Lung (tissue), 12 donors: ENCODE data around the gene WDR64. TPM values are rescaled to one million over a fixed set of nuclear protein-coding genes. Genes with fewer than 3 reads are reported as not detected.
"Not testable (repeated sequence)": the region's sequence is repeated elsewhere in the genome, so short reads cannot be mapped to it uniquely, and the experiment has no call there.

ENCODE experiments used
- ATAC-seq: fragments of 200-7000 bp; cut with Tn5 transposase; one replicate; pipeline ENCODE4 v1.9.1; 2020; ENCODE audit warnings: moderate number of reproducible peaks; ENCODE audit not compliant: insufficient read depth, low FRiP score
- DNase-seq, 3 donors: peaks; one replicate each; pipeline ENCODE4 v3.0.0-alpha.2; 2013 to 2017
- H3K27ac ChIP-seq, 2 donors: one replicate each; pipeline ENCODE4 v1.5.1; 2013; ENCODE audit warnings: mild to moderate bottlenecking in 2 of 2, moderate library complexity in 2 of 2, control low read depth in 1 of 2, inconsistent platforms in 1 of 2, low read depth in 1 of 2, low read length in 1 of 2
- H3K27me3 ChIP-seq, 3 donors: one replicate each; pipeline ENCODE4 v1.5.1; 2013; ENCODE audit warnings: low read length in 2 of 3; ENCODE audit not compliant: control insufficient read depth in 3 of 3, insufficient read depth in 3 of 3
- H3K36me3 ChIP-seq, 4 donors: one replicate each; pipeline ENCODE4 v1.5.1; 2013; ENCODE audit warnings: low read length in 4 of 4, mild to moderate bottlenecking in 1 of 4, moderate library complexity in 1 of 4; ENCODE audit not compliant: control insufficient read depth in 4 of 4, insufficient read depth in 4 of 4
- H3K4me1 ChIP-seq, 5 donors: one replicate each; pipeline ENCODE4 v1.5.1; 2013; ENCODE audit warnings: low read length in 5 of 5, mild to moderate bottlenecking in 2 of 5, moderate library complexity in 1 of 5; ENCODE audit not compliant: control insufficient read depth in 5 of 5, insufficient read depth in 5 of 5
- H3K4me3 ChIP-seq: one replicate; pipeline ENCODE4 v1.5.1; 2013; ENCODE audit warnings: mild to moderate bottlenecking, control low read depth, moderate library complexity
- H3K9ac ChIP-seq, 2 donors: one replicate each; pipeline ENCODE4 v1.5.1; 2013; ENCODE audit warnings: low read length in 2 of 2, control low read depth in 1 of 2; ENCODE audit not compliant: insufficient read depth in 1 of 2
- H3K9me3 ChIP-seq, 4 donors: one replicate each; pipeline ENCODE4 v1.5.1; 2013; ENCODE audit warnings: low read length in 3 of 4, mild to moderate bottlenecking in 1 of 4, moderate library complexity in 1 of 4; ENCODE audit not compliant: control insufficient read depth in 4 of 4, insufficient read depth in 3 of 4
- WGBS, 2 donors: extraction: QIAGEN DNeasy Blood & Tissue Kit; methylation state at CpG; one replicate each; pipeline ENCODE4 v1.1.7; 2013; 5-methylcytosine and 5-hydroxymethylcytosine counted together
- polyA plus RNA-seq, 2 donors: library from polyadenylated mRNA; stranded (reverse); fragments of 200-250 nt; gene quantifications; one replicate each; pipeline ENCODE4 v1.2.1, GENCODE V29; 2013
- total RNA-seq, 2 donors: library from RNA; depleted of rRNA in 1 of 2; stranded (reverse); fragments of >200 nt in 1 of 2; gene quantifications; one replicate each; pipeline ENCODE4 v1.2.1, GENCODE V29; 2014 to 2021
- TF ChIP-seq, protein P1 (sequence below): IDR thresholded peaks from 2 replicates; pipeline ENCODE4 v1.5.1; 2012; ENCODE audit warnings: mild to moderate bottlenecking; ENCODE audit errors: control extremely low read depth, extremely low read depth
- donor health status: control.
- donor health status: control.
- donor health status: Bipolar disorder and iron deficiency.
- donor health status: healthy.
- donor health status: DM: yes; HTN: yes; CAD: no.

The WDR64 gene
- total and polyA plus RNA-seq, 4 donors, result not detected

DNA sequence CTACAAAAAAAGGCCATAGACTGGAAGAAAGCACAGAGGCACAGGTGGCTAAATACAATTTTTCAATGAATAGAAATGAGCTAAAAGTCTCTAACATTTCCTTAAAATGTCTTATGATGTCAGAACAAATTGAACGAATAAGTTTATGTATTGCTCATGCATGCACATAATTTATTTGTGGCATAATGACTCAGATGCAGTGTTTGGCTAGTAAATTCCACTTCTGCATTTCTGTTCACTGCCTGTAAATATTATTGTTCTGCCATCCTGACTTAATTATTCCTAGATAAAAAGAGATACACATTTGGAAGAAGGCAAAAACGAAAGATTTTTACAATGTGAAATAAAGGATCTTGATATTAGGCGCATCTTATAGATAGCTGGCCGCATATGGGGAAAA lies 169.3 kb downstream of the WDR64 start:
- H3K9me3 ChIP-seq, result no peaks in the 10 kb centered on the region
- H3K4me1 ChIP-seq, result no peaks in the 10 kb centered on the region
- no peak overlapping the region for H3K9ac ChIP-seq
- TF ChIP-seq, protein P1, sequence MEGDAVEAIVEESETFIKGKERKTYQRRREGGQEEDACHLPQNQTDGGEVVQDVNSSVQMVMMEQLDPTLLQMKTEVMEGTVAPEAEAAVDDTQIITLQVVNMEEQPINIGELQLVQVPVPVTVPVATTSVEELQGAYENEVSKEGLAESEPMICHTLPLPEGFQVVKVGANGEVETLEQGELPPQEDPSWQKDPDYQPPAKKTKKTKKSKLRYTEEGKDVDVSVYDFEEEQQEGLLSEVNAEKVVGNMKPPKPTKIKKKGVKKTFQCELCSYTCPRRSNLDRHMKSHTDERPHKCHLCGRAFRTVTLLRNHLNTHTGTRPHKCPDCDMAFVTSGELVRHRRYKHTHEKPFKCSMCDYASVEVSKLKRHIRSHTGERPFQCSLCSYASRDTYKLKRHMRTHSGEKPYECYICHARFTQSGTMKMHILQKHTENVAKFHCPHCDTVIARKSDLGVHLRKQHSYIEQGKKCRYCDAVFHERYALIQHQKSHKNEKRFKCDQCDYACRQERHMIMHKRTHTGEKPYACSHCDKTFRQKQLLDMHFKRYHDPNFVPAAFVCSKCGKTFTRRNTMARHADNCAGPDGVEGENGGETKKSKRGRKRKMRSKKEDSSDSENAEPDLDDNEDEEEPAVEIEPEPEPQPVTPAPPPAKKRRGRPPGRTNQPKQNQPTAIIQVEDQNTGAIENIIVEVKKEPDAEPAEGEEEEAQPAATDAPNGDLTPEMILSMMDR, result no peak
- DNase-seq (no peak), ATAC-seq (no peak)
- WGBS, 2 donors, result 83 to 85% methylated on average over 4 of the region's 4 CpGs
- H3K4me3 ChIP-seq, result no peak overlapping the region
- no peaks in the 10 kb centered on the region for H3K27me3 ChIP-seq
- no peak overlapping the region for H3K27ac ChIP-seq
- H3K36me3 ChIP-seq, result no peaks in the 10 kb centered on the region

DNA sequence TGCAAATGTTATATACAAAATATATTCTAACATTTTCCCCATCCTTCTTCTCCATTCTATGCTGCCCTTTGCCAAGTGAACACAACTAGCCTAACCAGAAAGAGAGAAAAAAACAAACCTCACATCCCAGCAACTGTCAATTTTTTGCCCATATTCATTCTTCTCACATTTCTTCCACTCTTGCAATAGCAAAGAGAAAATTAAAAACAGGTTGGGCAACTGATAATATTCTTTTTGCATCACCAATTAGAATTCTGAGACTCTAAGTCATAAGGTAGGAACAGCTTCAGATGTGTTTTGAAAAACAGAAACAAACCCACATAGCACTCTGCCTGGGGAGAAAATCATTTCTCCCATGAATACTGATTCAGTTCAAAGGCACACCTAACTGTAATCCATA lies 170.8 kb downstream of the WDR64 start:
- TF ChIP-seq, protein P1, result no peak
- H3K4me3 ChIP-seq, result no peak overlapping the region
- no peak overlapping the region for H3K27ac ChIP-seq
- ATAC-seq (no peak), DNase-seq (no peak)
- no peaks in the 10 kb centered on the region for H3K9me3 ChIP-seq
- H3K36me3 ChIP-seq, result no peaks in the 10 kb centered on the region
- no peaks in the 10 kb centered on the region for H3K4me1 ChIP-seq
- no peak overlapping the region for H3K9ac ChIP-seq
- no peaks in the 10 kb centered on the region for H3K27me3 ChIP-seq

DNA sequence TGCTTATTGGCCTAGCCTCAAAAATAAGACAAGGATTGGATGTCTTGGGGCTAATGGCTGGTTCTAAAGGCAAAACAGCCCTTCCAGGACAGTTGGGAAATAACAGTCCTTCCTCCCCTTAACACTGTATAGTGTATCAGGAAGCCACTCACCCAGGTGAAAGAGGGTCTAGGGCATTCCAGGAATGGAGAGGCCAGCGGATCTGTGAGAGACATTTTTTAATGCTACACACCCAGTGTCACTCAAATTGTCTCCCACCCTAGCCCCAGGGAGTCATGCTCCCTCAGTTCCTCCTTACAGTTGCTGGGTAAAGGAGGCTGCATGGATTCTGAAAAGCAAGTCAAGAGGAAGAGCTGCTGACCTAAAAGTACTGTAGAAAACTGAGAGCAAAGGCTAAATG lies 171.8 kb downstream of the WDR64 start:
- Histone ChIP-seq H3K27me3 (no peaks in the 10 kb centered on the region), H3K4me1 (peaks cover 0 to 6% (median 0%) of the 10 kb centered on the region in 5 donors), H3K36me3 (no peaks in the 10 kb centered on the region), H3K9ac (no peak overlapping the region), H3K9me3 (no peaks in the 10 kb centered on the region), H3K27ac (no peak overlapping the region), H3K4me3 (no peak overlapping the region)
- DNase-seq, result no peak
- ATAC-seq, result no peak
- WGBS, 2 donors, result 85 to 96% methylated on average over 1 of the region's 1 CpG
- TF ChIP-seq, protein P1, result no peak

DNA sequence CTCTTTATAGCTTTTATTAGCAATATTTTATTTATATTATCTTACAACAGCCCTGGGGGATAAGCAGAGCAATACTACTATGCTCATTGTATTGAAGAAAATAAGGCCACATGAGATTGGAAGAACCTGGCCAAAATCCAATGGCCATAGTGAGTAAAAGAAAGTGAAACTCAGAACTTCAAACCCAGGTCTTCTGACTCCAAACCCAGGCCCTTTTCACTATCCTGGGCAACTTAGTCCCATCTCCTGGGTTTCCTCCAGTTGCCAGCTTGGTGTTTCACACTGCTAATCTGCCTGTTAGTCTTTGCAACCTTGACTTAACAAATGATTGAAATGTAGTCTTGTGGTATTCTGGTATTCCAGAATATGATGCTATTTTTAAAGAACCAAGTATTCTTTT lies 173.5 kb downstream of the WDR64 start:
- no peak overlapping the region for H3K9ac ChIP-seq
- H3K9me3 ChIP-seq, result no peaks in the 10 kb centered on the region
- TF ChIP-seq, protein P1, result no peak
- H3K4me3 ChIP-seq, result no peak overlapping the region
- no peaks in the 10 kb centered on the region for H3K36me3 ChIP-seq
- H3K27me3 ChIP-seq, result no peaks in the 10 kb centered on the region
- H3K4me1 ChIP-seq, result peaks cover 0 to 6% (median 0%) of the 10 kb centered on the region in 5 donors
- no peak for ATAC-seq
- no peak overlapping the region for H3K27ac ChIP-seq
- DNase-seq, result peak in 2 of 3 donors; percentile 16 to 40

DNA sequence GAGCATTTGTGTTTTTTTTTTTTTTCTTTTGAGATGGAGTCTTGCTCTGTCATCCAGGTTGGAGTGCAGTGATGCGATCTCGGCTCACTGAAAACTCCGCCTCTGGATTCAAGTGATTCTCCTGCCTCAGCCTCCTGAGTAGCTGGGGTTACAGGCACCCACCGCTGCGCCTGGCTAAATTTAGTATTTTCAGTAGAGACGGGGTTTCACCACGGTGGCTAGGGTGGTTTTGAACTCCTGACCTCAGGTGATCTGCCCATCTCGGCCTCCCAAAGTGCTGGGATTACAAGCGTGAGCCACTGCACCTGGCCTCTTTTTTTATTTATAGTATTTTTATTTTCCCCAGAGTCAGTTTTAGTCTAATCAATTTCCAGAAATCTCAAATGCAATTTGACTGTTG lies 174.5 kb downstream of the WDR64 start:
- ATAC-seq, H3K4me3 ChIP-seq, H3K4me1 ChIP-seq, H3K9ac ChIP-seq, H3K36me3 ChIP-seq, H3K9me3 ChIP-seq, DNase-seq, H3K27me3 ChIP-seq, H3K27ac ChIP-seq: not testable (repeated sequence)
- WGBS, 2 donors, result 93 to 95% methylated on average over 9 of the region's 9 CpGs
